ENCODE data around the gene C1orf174. TPM values are rescaled to one million over a fixed set of nuclear protein-coding genes. Genes with fewer than 3 reads are reported as not detected.

The C1orf174 gene
- polyA plus RNA-seq, 1 donor from 2014 or later, result 28.2 TPM

DNA sequence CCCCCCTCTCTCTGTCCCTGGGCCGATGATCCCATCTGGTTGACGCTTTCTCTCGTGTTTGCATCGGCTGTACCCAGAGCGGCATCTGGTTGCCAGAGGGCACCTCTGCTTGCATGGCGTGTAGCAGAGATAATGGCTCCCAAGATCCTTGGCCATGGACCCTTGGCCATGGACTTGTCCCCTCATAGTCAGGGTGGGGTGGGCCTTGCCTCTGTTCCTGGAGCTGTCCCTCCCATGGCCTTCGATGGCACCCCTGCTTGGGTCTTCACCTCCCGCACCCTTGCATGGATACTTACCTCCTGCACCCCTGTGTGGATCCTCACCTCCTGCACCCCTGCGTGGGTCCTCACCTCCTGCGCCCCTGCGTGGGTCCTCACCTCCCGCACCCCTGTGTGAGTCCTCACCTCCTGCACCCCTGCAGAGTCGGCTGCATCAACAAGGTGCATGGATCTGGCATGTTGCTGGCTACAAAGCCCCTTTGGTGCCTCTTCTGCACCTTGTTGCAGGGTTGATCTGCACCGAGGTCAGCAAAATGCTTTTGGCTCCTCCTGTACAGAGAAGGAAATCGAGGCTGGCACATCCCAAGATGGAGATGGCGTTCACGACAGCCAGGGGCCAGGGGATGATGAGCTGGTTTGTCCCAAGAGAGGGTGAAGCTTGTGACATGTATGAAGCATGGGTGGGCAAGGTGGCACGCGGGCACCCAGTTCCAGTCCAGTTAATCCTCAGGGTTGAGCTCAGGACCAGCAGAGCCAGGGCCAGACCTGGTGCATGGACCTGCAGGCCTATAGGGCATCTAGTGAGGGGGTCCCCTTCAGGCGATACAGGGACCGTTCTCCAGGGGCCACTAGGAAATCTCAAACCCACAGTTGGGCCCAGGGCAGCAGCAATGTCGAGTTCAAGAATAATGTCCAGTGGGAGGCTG lies 46.1 kb upstream of the C1orf174 start:
- H3K79me2 ChIP-seq (replicated peaks; ENCODE audit: insufficient read depth, low read length), result no peaks in the 10 kb centered on the region
- H3K27me3 ChIP-seq (ENCODE audit: insufficient read depth, low read depth, low read length), result no peaks in the 10 kb centered on the region
- H2AFZ ChIP-seq (ENCODE audit: low read depth, low read length), result no peak overlapping the region
- no peaks in the 10 kb centered on the region for H3K36me3 ChIP-seq (ENCODE audit: insufficient read depth, low read length)
- no peak overlapping the region for H3K4me2 ChIP-seq (ENCODE audit: low read length)
- no peaks in the 10 kb centered on the region for H3F3A ChIP-seq (ENCODE audit: insufficient read depth, low read length, poor library complexity, severe bottlenecking)
- no peaks in the 10 kb centered on the region for H3K9me2 ChIP-seq (ENCODE audit: insufficient read depth, low read length)
- no peaks in the 10 kb centered on the region for H4K20me1 ChIP-seq (ENCODE audit: insufficient read depth)
- no peak overlapping the region for H3K4me3 ChIP-seq (ENCODE audit: low read length)
- no peaks in the 10 kb centered on the region for H3K9me3 ChIP-seq (ENCODE audit: low read length)
- no peak overlapping the region for H3K9ac ChIP-seq (ENCODE audit: low read length)
- H3K27ac ChIP-seq (ENCODE audit: low read length), result no peak overlapping the region
- TF ChIP-seq POLR2AphosphoS5 (IDR thresholded peaks at IDR 0.05) (no peak), SMC3 (conservative IDR thresholded peaks at IDR 0.05; ENCODE audit: poor library complexity) (no peak), RAD21 (conservative IDR thresholded peaks at IDR 0.05) (no peak), EP300 (conservative IDR thresholded peaks at IDR 0.05; ENCODE audit: poor library complexity, severe bottlenecking) (no peak), MXI1 (conservative IDR thresholded peaks at IDR 0.05; ENCODE audit: poor library complexity, severe bottlenecking) (no peak), EZH2 (IDR thresholded peaks at IDR 0.05; ENCODE audit: borderline replicate concordance, insufficient read depth, low read length, poor library complexity, severe bottlenecking) (no peak), TAF1 (IDR thresholded peaks at IDR 0.05; ENCODE audit: low read depth) (no peak)
- TF ChIP-seq, protein P1, sequence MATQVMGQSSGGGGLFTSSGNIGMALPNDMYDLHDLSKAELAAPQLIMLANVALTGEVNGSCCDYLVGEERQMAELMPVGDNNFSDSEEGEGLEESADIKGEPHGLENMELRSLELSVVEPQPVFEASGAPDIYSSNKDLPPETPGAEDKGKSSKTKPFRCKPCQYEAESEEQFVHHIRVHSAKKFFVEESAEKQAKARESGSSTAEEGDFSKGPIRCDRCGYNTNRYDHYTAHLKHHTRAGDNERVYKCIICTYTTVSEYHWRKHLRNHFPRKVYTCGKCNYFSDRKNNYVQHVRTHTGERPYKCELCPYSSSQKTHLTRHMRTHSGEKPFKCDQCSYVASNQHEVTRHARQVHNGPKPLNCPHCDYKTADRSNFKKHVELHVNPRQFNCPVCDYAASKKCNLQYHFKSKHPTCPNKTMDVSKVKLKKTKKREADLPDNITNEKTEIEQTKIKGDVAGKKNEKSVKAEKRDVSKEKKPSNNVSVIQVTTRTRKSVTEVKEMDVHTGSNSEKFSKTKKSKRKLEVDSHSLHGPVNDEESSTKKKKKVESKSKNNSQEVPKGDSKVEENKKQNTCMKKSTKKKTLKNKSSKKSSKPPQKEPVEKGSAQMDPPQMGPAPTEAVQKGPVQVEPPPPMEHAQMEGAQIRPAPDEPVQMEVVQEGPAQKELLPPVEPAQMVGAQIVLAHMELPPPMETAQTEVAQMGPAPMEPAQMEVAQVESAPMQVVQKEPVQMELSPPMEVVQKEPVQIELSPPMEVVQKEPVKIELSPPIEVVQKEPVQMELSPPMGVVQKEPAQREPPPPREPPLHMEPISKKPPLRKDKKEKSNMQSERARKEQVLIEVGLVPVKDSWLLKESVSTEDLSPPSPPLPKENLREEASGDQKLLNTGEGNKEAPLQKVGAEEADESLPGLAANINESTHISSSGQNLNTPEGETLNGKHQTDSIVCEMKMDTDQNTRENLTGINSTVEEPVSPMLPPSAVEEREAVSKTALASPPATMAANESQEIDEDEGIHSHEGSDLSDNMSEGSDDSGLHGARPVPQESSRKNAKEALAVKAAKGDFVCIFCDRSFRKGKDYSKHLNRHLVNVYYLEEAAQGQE (IDR thresholded peaks at IDR 0.05; ENCODE audit: borderline replicate concordance), result no peak
- TF ChIP-seq, protein P2, sequence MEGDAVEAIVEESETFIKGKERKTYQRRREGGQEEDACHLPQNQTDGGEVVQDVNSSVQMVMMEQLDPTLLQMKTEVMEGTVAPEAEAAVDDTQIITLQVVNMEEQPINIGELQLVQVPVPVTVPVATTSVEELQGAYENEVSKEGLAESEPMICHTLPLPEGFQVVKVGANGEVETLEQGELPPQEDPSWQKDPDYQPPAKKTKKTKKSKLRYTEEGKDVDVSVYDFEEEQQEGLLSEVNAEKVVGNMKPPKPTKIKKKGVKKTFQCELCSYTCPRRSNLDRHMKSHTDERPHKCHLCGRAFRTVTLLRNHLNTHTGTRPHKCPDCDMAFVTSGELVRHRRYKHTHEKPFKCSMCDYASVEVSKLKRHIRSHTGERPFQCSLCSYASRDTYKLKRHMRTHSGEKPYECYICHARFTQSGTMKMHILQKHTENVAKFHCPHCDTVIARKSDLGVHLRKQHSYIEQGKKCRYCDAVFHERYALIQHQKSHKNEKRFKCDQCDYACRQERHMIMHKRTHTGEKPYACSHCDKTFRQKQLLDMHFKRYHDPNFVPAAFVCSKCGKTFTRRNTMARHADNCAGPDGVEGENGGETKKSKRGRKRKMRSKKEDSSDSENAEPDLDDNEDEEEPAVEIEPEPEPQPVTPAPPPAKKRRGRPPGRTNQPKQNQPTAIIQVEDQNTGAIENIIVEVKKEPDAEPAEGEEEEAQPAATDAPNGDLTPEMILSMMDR (IDR thresholded peaks at IDR 0.05; ENCODE audit: poor library complexity, severe bottlenecking), result no peak

DNA sequence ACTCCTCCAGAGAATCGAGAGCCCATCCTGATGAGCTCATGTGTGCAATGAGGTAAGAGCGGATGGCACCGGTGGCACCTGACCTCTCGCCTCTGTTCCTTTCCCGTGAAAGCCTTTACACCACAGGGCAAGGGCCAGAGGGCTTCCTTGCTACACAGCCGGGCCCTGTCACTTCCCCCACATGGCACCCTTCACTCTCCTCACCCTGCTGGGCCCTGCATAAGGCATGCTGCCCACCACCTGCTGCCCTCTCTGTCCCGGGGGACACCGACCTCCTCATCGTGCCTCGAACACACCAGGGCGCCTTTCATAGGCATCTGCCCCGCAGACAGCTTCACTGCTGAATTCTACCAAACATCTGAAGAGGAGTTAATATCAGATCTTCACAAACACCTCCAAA lies 45.1 kb upstream of the C1orf174 start:
- Histone ChIP-seq H3K79me2 (replicated peaks; ENCODE audit: insufficient read depth, low read length) (no peaks in the 10 kb centered on the region), H3K4me3 (ENCODE audit: low read length) (no peak overlapping the region), H3F3A (ENCODE audit: insufficient read depth, low read length, poor library complexity, severe bottlenecking) (no peaks in the 10 kb centered on the region), H3K4me2 (ENCODE audit: low read length) (no peak overlapping the region), H3K9ac (ENCODE audit: low read length) (no peak overlapping the region), H3K36me3 (ENCODE audit: insufficient read depth, low read length) (no peaks in the 10 kb centered on the region), H4K20me1 (ENCODE audit: insufficient read depth) (no peaks in the 10 kb centered on the region), H3K27ac (ENCODE audit: low read length) (no peak overlapping the region), H2AFZ (ENCODE audit: low read depth, low read length) (no peak overlapping the region), H3K9me2 (ENCODE audit: insufficient read depth, low read length) (no peaks in the 10 kb centered on the region), H3K9me3 (ENCODE audit: low read length) (no peaks in the 10 kb centered on the region), H3K27me3 (ENCODE audit: insufficient read depth, low read depth, low read length) (no peaks in the 10 kb centered on the region)
- TF ChIP-seq SMC3 (conservative IDR thresholded peaks at IDR 0.05; ENCODE audit: poor library complexity) (no peak), TAF1 (IDR thresholded peaks at IDR 0.05; ENCODE audit: low read depth) (no peak), RAD21 (conservative IDR thresholded peaks at IDR 0.05) (no peak)
- TF ChIP-seq, protein P1 (IDR thresholded peaks at IDR 0.05; ENCODE audit: borderline replicate concordance), result no peak

All from neural cell (in vitro differentiated cells).